Kidney (tissue), 14 donors: ENCODE results near the gene MAP3K3. TPM values are rescaled to one million over a fixed set of nuclear protein-coding genes. Genes with fewer than 3 reads are reported as not detected.

ENCODE experiments used
- DNase-seq, 5 donors: peaks; one replicate each; pipeline ENCODE4 v3.0.0-alpha.2; 2013 to 2020
- FAIRE-seq: peaks from 2 replicates; lab custom pipeline; 2012; peaks lifted over from hg19 to GRCh38; lab: Jason Lieb, UNC
- H3K27ac ChIP-seq, 2 donors: one replicate each; pipeline ENCODE4 v1.7.0; 2013; ENCODE audit warnings: low read depth in 2 of 2, low read length in 2 of 2, inconsistent platforms in 1 of 2
- H3K27me3 ChIP-seq: one replicate; pipeline ENCODE4 v1.7.1; 2013; ENCODE audit warnings: low read length, inconsistent platforms; ENCODE audit not compliant: control insufficient read depth, insufficient read depth
- H3K36me3 ChIP-seq, 3 donors: one replicate each; pipeline versions ENCODE4 v1.7.0 to v1.7.1; 2013; ENCODE audit warnings: low read length in 3 of 3, control low read depth in 1 of 3, inconsistent platforms in 1 of 3; ENCODE audit not compliant: insufficient read depth in 3 of 3, control insufficient read depth in 2 of 3
- H3K4me1 ChIP-seq, 3 donors: one replicate each; pipeline versions ENCODE4 v1.7.0 to v1.7.1; 2013; ENCODE audit warnings: low read length in 3 of 3, inconsistent platforms in 1 of 3, low read depth in 1 of 3; ENCODE audit not compliant: control insufficient read depth in 2 of 3, insufficient read depth in 2 of 3
- H3K4me3 ChIP-seq, 3 donors: one replicate each; pipeline versions ENCODE4 v1.7.0 to v1.8.1; 2013; ENCODE audit warnings: low read length in 3 of 3, control low read depth in 1 of 3, inconsistent platforms in 1 of 3
- H3K9ac ChIP-seq, 3 donors: one replicate each; pipeline versions ENCODE4 v1.7.0 to v1.7.1; 2013; ENCODE audit warnings: low read length in 3 of 3, control low read depth in 1 of 3, inconsistent platforms in 1 of 3
- H3K9me3 ChIP-seq, 3 donors: one replicate each; pipeline versions ENCODE4 v1.7.0 to v1.7.1; 2013; ENCODE audit warnings: low read length in 3 of 3, control low read depth in 1 of 3, inconsistent platforms in 1 of 3; ENCODE audit not compliant: control insufficient read depth in 2 of 3, insufficient read depth in 1 of 3
- CTCF ChIP-seq: IDR thresholded peaks from 3 replicates; pipeline ENCODE4 v1.5.1; 2012; ENCODE audit warnings: mild to moderate bottlenecking, moderate library complexity, borderline replicate concordance; ENCODE audit not compliant: insufficient read depth; ENCODE audit errors: extremely low read depth
- intact Hi-C: fragments of 100-400 bp; cut with DNase I; formaldehyde crosslinking; loops from one replicate; pipeline ENCODE4 v1.11.1; 2022
- polyA plus RNA-seq: library from polyadenylated mRNA; stranded (reverse); fragments of 350-450 nt; fragmentation: Illumina TruSeq; extraction: RNeasy Lipid Tissue Mini Kit (QIAGEN cat#74804); gene quantifications from one replicate; pipeline ENCODE4 v1.2.3, GENCODE V29; 2014; ENCODE audit warnings: low read depth, low replicate concordance; ENCODE audit not compliant: insufficient read depth
- total RNA-seq: library from RNA; stranded (reverse); fragmentation: NEBNext Ultra II Directional; extraction: Animal tissue kit (Norgen Biotek cat#: 25700); gene quantifications from one replicate; pipeline ENCODE4 v1.2.1, GENCODE V29; 2021
- donor health status: control.
- donor health status: control.
- donor health status: control.
- donor health status: control.
- donor health status: control.
- donor health status: DM: yes; HTN: yes; CAD: no.
- donor health status: Normal renal cell carcinoma (clear cell type).

Gene MAP3K3
- total and polyA plus RNA-seq, 2 donors from 2014 or later, result 17.4 to 50.5 TPM

- H3K27me3 ChIP-seq, result no peaks in the 10 kb centered on the region
- H3K9me3 ChIP-seq, result no peaks in the 10 kb centered on the region
- no peak overlapping the region for H3K27ac ChIP-seq
- FAIRE-seq (no peak), DNase-seq (no peak)
- intact Hi-C loops, result no loop called here
- no peak for TF ChIP-seq CTCF
- peaks cover 0 to 6% (median 5%) of the 10 kb centered on the region in 3 donors for H3K4me1 ChIP-seq
- H3K4me3 ChIP-seq, result no peak overlapping the region
- H3K36me3 ChIP-seq, result peaks cover 2 to 20% (median 2%) of the 10 kb centered on the region in 3 donors
- H3K9ac ChIP-seq, result no peak overlapping the region
These were observed 13.6 kb downstream of the MAP3K3 start for GRCh38 chr17:63635787-63636186.

GRCh38 chr17:63639125-63639524 is 16.9 kb downstream of the MAP3K3 start:
- Histone ChIP-seq H3K36me3 (peaks cover 2 to 14% (median 2%) of the 10 kb centered on the region in 3 donors), H3K9ac (no peak overlapping the region), H3K27me3 (no peaks in the 10 kb centered on the region), H3K9me3 (no peaks in the 10 kb centered on the region), H3K27ac (no peak overlapping the region), H3K4me3 (no peak overlapping the region), H3K4me1 (peaks cover 0 to 5% (median 2%) of the 10 kb centered on the region in 3 donors)
- no peak for FAIRE-seq
- no peak for TF ChIP-seq CTCF
- DNase-seq, result no peak
- intact Hi-C loops, result no loop called here

GRCh38 chr17:63640038-63640437 is 17.8 kb downstream of the MAP3K3 start:
- no peak for TF ChIP-seq CTCF
- peaks cover 0 to 16% (median 2%) of the 10 kb centered on the region in 3 donors for H3K36me3 ChIP-seq
- H3K27me3 ChIP-seq, result no peaks in the 10 kb centered on the region
- H3K9me3 ChIP-seq, result no peaks in the 10 kb centered on the region
- DNase-seq, result no peak
- FAIRE-seq, result no peak
- H3K4me1 ChIP-seq, result no peaks in the 10 kb centered on the region
- no peak overlapping the region for H3K27ac ChIP-seq
- intact Hi-C loops, result no loop called here
- H3K4me3 ChIP-seq, result no peak overlapping the region
- no peak overlapping the region for H3K9ac ChIP-seq

- H3K9me3 ChIP-seq, result no peaks in the 10 kb centered on the region
- H3K36me3 ChIP-seq, result peaks cover 0 to 19% (median 11%) of the 10 kb centered on the region in 3 donors
- no peak overlapping the region for H3K4me3 ChIP-seq
- H3K9ac ChIP-seq, result no peak overlapping the region
- no peaks in the 10 kb centered on the region for H3K27me3 ChIP-seq
- no peak for TF ChIP-seq CTCF
- H3K27ac ChIP-seq, result no peak overlapping the region
- no peaks in the 10 kb centered on the region for H3K4me1 ChIP-seq
- DNase-seq (no peak), FAIRE-seq (no peak)
- intact Hi-C loops, result no loop called here
These were observed 19.7 kb downstream of the MAP3K3 start for GRCh38 chr17:63641692-63642448.
